SK-N-MC (cell line): ENCODE results near the gene SPOCD1.

ENCODE experiments used
- DNase-seq: peaks from one replicate; pipeline ENCODE4 v3.0.0-alpha.2; 2011; ENCODE audit warnings: low read depth, low spot score
- H3K27ac ChIP-seq: fragments of 200-600 bp; sonication (generic); 2 replicates; pipeline ENCODE4 v1.5.1; 2016; ENCODE audit warnings: mixed run types
- H3K36me3 ChIP-seq: fragments of 200-600 bp; sonication (generic); 2 replicates; pipeline ENCODE4 v1.6.1; 2017; ENCODE audit warnings: antibody characterized with exemption, low read length, mixed read lengths; ENCODE audit not compliant: insufficient read depth
- H3K4me3 ChIP-seq: fragments of 200-600 bp; sonication (generic); 2 replicates; pipeline ENCODE4 v1.5.1; 2016
- H3K9ac ChIP-seq: fragments of 200-600 bp; sonication (generic); 2 replicates; pipeline ENCODE4 v1.8.0; 2017; ENCODE audit warnings: mixed run types, mixed read lengths; ENCODE audit not compliant: insufficient read length
- H3K9me3 ChIP-seq: fragments of 200-600 bp; sonication (generic); 2 replicates; pipeline ENCODE4 v1.6.1; 2017; ENCODE audit warnings: low read depth, mild to moderate bottlenecking, antibody characterized with exemption, low read length, moderate library complexity, mixed read lengths
- EZH2 ChIP-seq: fragments of 200-600 bp; sonication (generic); IDR thresholded peaks from one replicate; pipeline ENCODE4 v1.6.1; 2017; ENCODE audit warnings: antibody characterized with exemption
- FOXP2 ChIP-seq: optimal IDR thresholded peaks from 2 replicates; pipeline ENCODE3; 2011; ENCODE audit warnings: mild to moderate bottlenecking, moderate library complexity; ENCODE audit not compliant: insufficient read depth; ENCODE audit errors: extremely low read length, control extremely low read depth
- POLR2AphosphoS5 ChIP-seq: IDR thresholded peaks from 2 replicates; pipeline ENCODE4 v1.6.1; 2012; ENCODE audit warnings: mild to moderate bottlenecking, low read depth, low read length, borderline replicate concordance

SPOCD1 gene

GRCh38 chr1:31807273-31808048 is 8.4 kb downstream of the SPOCD1 start:
- no peak for DNase-seq
- no peak overlapping the region for H3K9ac ChIP-seq
- no peaks in the 10 kb centered on the region for H3K36me3 ChIP-seq
- no peak overlapping the region for H3K4me3 ChIP-seq
- no peaks in the 10 kb centered on the region for H3K9me3 ChIP-seq
- no peak overlapping the region for H3K27ac ChIP-seq
- TF ChIP-seq FOXP2 (no peak), POLR2AphosphoS5 (no peak), EZH2 (no peak)

- no peak for TF ChIP-seq POLR2AphosphoS5
- no peak for TF ChIP-seq EZH2
- no peak for TF ChIP-seq FOXP2
Observed at GRCh38 chr1:31805318-31805717, 10.5 kb downstream of the SPOCD1 start.

GRCh38 chr1:31804098-31804497 is 11.7 kb downstream of the SPOCD1 start:
- H3K27ac ChIP-seq, result peak overlapping the region; percentile 58; the same call in 1 of the 2 replicates
- no peaks in the 10 kb centered on the region for H3K9me3 ChIP-seq
- DNase-seq, result no peak
- TF ChIP-seq POLR2AphosphoS5 (no peak), EZH2 (no peak), FOXP2 (no peak)
- H3K9ac ChIP-seq, result no peak overlapping the region
- H3K4me3 ChIP-seq, result no peak overlapping the region
- H3K36me3 ChIP-seq, result no peaks in the 10 kb centered on the region

More at GRCh38 chr1:31805318-31805717, 10.5 kb downstream of the SPOCD1 start:
- no peak for DNase-seq
- Histone ChIP-seq H3K4me3 (no peak overlapping the region), H3K27ac (no peak overlapping the region), H3K9ac (no peak overlapping the region), H3K9me3 (no peaks in the 10 kb centered on the region), H3K36me3 (no peaks in the 10 kb centered on the region)

- Histone ChIP-seq H3K9me3 (no peaks in the 10 kb centered on the region), H3K4me3 (no peak overlapping the region), H3K27ac (peak overlapping the region; percentile 58; the same call in 1 of the 2 replicates), H3K9ac (no peak overlapping the region), H3K36me3 (no peaks in the 10 kb centered on the region)
- DNase-seq, result no peak
- TF ChIP-seq EZH2 (no peak), POLR2AphosphoS5 (no peak), FOXP2 (no peak)
Observed at GRCh38 chr1:31803610-31804009, 12.2 kb downstream of the SPOCD1 start.

- no peaks in the 10 kb centered on the region for H3K9me3 ChIP-seq
- H3K9ac ChIP-seq, result peak overlapping the region; percentile 51
- H3K36me3 ChIP-seq, result no peaks in the 10 kb centered on the region
- H3K27ac ChIP-seq, result peak overlapping the region; percentile 89
- H3K4me3 ChIP-seq, result peak overlapping the region; percentile 69
- peak; percentile 64 for DNase-seq
- no peak for TF ChIP-seq EZH2
- no peak for TF ChIP-seq FOXP2
- no peak for TF ChIP-seq POLR2AphosphoS5
Observed at GRCh38 chr1:31802190-31803150, 13.4 kb downstream of the SPOCD1 start.

GRCh38 chr1:31801458-31801857 is 14.4 kb downstream of the SPOCD1 start:
- Histone ChIP-seq H3K9ac (no peak overlapping the region), H3K36me3 (no peaks in the 10 kb centered on the region), H3K4me3 (no peak overlapping the region), H3K9me3 (no peaks in the 10 kb centered on the region), H3K27ac (no peak overlapping the region; the same call in 1 of the 2 replicates)
- no peak for DNase-seq
- TF ChIP-seq POLR2AphosphoS5, result no peak

GRCh38 chr1:31800674-31800967 is 15.2 kb downstream of the SPOCD1 start:
- Histone ChIP-seq H3K36me3 (no peaks in the 10 kb centered on the region), H3K9me3 (no peaks in the 10 kb centered on the region), H3K4me3 (no peak overlapping the region), H3K9ac (no peak overlapping the region), H3K27ac (no peak overlapping the region)
- DNase-seq, result no peak
- no peak for TF ChIP-seq POLR2AphosphoS5
- TF ChIP-seq EZH2, result no peak
- no peak for TF ChIP-seq FOXP2

- Histone ChIP-seq H3K27ac (no peak overlapping the region), H3K4me3 (no peak overlapping the region), H3K9me3 (no peaks in the 10 kb centered on the region), H3K9ac (no peak overlapping the region), H3K36me3 (no peaks in the 10 kb centered on the region)
- TF ChIP-seq POLR2AphosphoS5, result no peak
- TF ChIP-seq EZH2, result no peak
- no peak for TF ChIP-seq FOXP2
- DNase-seq, result no peak
Observed at GRCh38 chr1:31799895-31800673, 15.7 kb downstream of the SPOCD1 start.
